Karpas-422 (cell line): ENCODE measurements around the gene EDDM3A. TPM values are rescaled to one million over a fixed set of nuclear protein-coding genes. Genes with fewer than 3 reads are reported as not detected.
"Not testable (repeated sequence)": the region's sequence is repeated elsewhere in the genome, so short reads cannot be mapped to it uniquely, and the experiment has no call there.

Source experiments
- DNase-seq: peaks from one replicate; pipeline ENCODE4 v3.0.0-alpha.2; 2015
- H2AFZ ChIP-seq: fragments of 200-600 bp; sonication (generic); 2 replicates; pipeline ENCODE4 v1.6.1; 2014; ENCODE audit warnings: antibody characterized with exemption, low read length, mixed read lengths
- H3K27ac ChIP-seq: fragments of 200-600 bp; sonication (generic); 2 replicates; pipeline ENCODE4 v1.5.1; 2014; ENCODE audit warnings: mild to moderate bottlenecking, low read length, moderate library complexity
- H3K27me3 ChIP-seq: fragments of 200-600 bp; sonication (generic); 2 replicates; pipeline ENCODE4 v1.6.1; 2014; ENCODE audit warnings: low read length, mixed read lengths
- H3K36me3 ChIP-seq: fragments of 200-600 bp; sonication (generic); 2 replicates; pipeline ENCODE4 v1.6.1; 2014; ENCODE audit warnings: low read length, mixed read lengths; ENCODE audit not compliant: insufficient read depth
- H3K4me1 ChIP-seq: fragments of 200-600 bp; sonication (generic); 2 replicates; pipeline ENCODE4 v1.6.1; 2014; ENCODE audit warnings: mild to moderate bottlenecking, low read length, mixed read lengths
- H3K4me2 ChIP-seq: fragments of 200-600 bp; sonication (generic); 2 replicates; pipeline ENCODE4 v1.6.1; 2014; ENCODE audit warnings: low read length, low read depth, mild to moderate bottlenecking; ENCODE audit not compliant: poor library complexity, severe bottlenecking
- H3K4me3 ChIP-seq: fragments of 200-600 bp; sonication (generic); 2 replicates; pipeline ENCODE4 v1.5.1; 2014; ENCODE audit warnings: mild to moderate bottlenecking, antibody characterized with exemption, low read length, mixed read lengths
- H3K79me2 ChIP-seq: fragments of 200-600 bp; sonication (generic); 2 replicates; pipeline ENCODE4 v1.6.1; 2014; ENCODE audit warnings: mild to moderate bottlenecking, low read length, mixed read lengths
- H3K9ac ChIP-seq: fragments of 200-600 bp; sonication (generic); 2 replicates; pipeline ENCODE4 v1.6.0; 2014; ENCODE audit warnings: low read length
- H3K9me2 ChIP-seq: fragments of 200-600 bp; sonication (generic), shearing (Covaris generic); replicated peaks from 2 replicates; pipeline ENCODE4 v1.6.0; 2014; ENCODE audit warnings: mild to moderate bottlenecking, low read length, moderate library complexity; ENCODE audit not compliant: insufficient read depth
- H3K9me3 ChIP-seq: fragments of 300-700, 200-600 bp; sonication (generic); 2 replicates; pipeline ENCODE4 v1.6.1; 2014; ENCODE audit warnings: low read length, mixed read lengths
- H4K20me1 ChIP-seq: fragments of 200-600 bp; sonication (generic); 2 replicates; pipeline ENCODE4 v1.6.1; 2014; ENCODE audit warnings: mild to moderate bottlenecking, antibody characterized with exemption, low read length, low read depth; ENCODE audit not compliant: insufficient read depth
- total RNA-seq: library from RNA; depleted of rRNA; stranded (reverse); fragments of >200 nt; shearing (Covaris generic); gene quantifications from 2 replicates; pipeline ENCODE4 v1.2.3, GENCODE V29; 2014; ENCODE audit warnings: low replicate concordance

Gene EDDM3A
- total RNA-seq, 1 experiment from 2014 or later, result not detected

GRCh38 chr14:20726121-20726520 lies 19.6 kb upstream of the EDDM3A start:
- H2AFZ ChIP-seq, H3K9me2 ChIP-seq, H3K9ac ChIP-seq, DNase-seq, H4K20me1 ChIP-seq, H3K4me1 ChIP-seq, H3K4me2 ChIP-seq, H3K36me3 ChIP-seq, H3K9me3 ChIP-seq, H3K27ac ChIP-seq, H3K79me2 ChIP-seq, H3K4me3 ChIP-seq, H3K27me3 ChIP-seq: not testable (repeated sequence)

- Histone ChIP-seq H3K36me3 (no peaks in the 10 kb centered on the region), H3K9me2 (no peaks in the 10 kb centered on the region), H3K4me2 (no peak overlapping the region), H3K79me2 (no peaks in the 10 kb centered on the region), H3K4me1 (no peaks in the 10 kb centered on the region), H3K27ac (no peak overlapping the region), H3K9ac (no peak overlapping the region), H4K20me1 (no peaks in the 10 kb centered on the region), H3K27me3 (no peaks in the 10 kb centered on the region), H3K4me3 (no peak overlapping the region), H3K9me3 (no peaks in the 10 kb centered on the region), H2AFZ (no peak overlapping the region)
- no peak for DNase-seq
These were observed 19.2 kb upstream of the EDDM3A start for GRCh38 chr14:20726531-20726930.

DNA sequence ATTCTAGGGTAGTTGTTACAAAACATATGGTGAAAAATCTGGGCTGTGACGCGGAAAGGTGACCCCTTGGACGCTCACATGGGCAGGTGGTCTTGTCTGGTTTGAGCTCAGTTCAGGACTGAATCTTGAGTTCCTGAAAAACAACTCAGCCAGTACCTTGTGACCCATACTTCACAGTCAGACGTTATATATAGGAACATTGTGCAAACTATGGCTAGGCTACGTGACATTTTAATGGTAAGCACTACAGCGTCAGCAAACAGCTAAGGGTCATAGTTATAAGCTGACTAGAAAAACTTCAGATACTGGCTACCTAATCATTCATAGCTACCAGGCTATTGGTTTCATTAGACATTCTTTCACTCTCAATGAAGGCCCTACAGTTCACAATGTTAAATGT lies 14.8 kb upstream of the EDDM3A start:
- no peak overlapping the region for H2AFZ ChIP-seq
- no peaks in the 10 kb centered on the region; the same call in 1 of the 2 replicates for H3K27me3 ChIP-seq
- H3K4me1 ChIP-seq, result no peaks in the 10 kb centered on the region
- H3K4me3 ChIP-seq, result no peak overlapping the region
- no peak overlapping the region for H3K4me2 ChIP-seq
- H3K36me3 ChIP-seq, result no peaks in the 10 kb centered on the region
- no peaks in the 10 kb centered on the region for H3K9me2 ChIP-seq
- no peaks in the 10 kb centered on the region for H3K9me3 ChIP-seq
- no peak overlapping the region for H3K9ac ChIP-seq
- H3K27ac ChIP-seq, result no peak overlapping the region
- no peaks in the 10 kb centered on the region for H4K20me1 ChIP-seq
- H3K79me2 ChIP-seq, result no peaks in the 10 kb centered on the region
- DNase-seq, result no peak

DNA sequence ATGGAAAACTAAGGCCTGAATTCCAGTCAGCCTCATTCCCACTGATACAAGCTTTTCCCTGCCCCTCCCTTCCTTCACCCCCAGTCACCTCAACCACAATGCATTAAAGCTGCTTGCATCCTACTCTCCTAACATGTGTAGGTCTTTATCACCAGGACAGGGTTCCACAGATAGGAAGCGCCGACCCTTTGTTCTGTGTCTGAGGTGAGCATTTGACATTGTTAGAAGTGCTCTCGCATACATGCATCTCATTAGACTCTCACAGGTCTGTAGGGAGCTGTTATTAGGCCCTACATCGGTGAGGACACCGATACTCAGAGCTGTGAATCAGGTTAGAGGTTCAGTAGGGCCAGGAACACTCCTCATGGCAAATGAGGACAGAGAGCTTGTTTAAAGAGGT lies 13.2 kb upstream of the EDDM3A start:
- H3K4me1 ChIP-seq, result no peaks in the 10 kb centered on the region
- no peaks in the 10 kb centered on the region for H3K9me3 ChIP-seq
- H3K27me3 ChIP-seq, result no peaks in the 10 kb centered on the region; the same call in 1 of the 2 replicates
- no peak overlapping the region for H3K27ac ChIP-seq
- no peaks in the 10 kb centered on the region for H4K20me1 ChIP-seq
- H2AFZ ChIP-seq, result no peak overlapping the region
- no peak overlapping the region for H3K4me3 ChIP-seq
- H3K4me2 ChIP-seq, result no peak overlapping the region
- no peaks in the 10 kb centered on the region for H3K79me2 ChIP-seq
- H3K9ac ChIP-seq, result no peak overlapping the region
- no peak for DNase-seq
- no peaks in the 10 kb centered on the region for H3K36me3 ChIP-seq
- no peaks in the 10 kb centered on the region for H3K9me2 ChIP-seq

GRCh38 chr14:20732979-20733635 lies 12.6 kb upstream of the EDDM3A start:
- Histone ChIP-seq H3K4me2 (no peak overlapping the region), H3K4me1 (no peaks in the 10 kb centered on the region), H4K20me1 (no peaks in the 10 kb centered on the region), H2AFZ (no peak overlapping the region), H3K79me2 (no peaks in the 10 kb centered on the region), H3K9me2 (no peaks in the 10 kb centered on the region), H3K27me3 (no peaks in the 10 kb centered on the region; the same call in 1 of the 2 replicates), H3K9ac (no peak overlapping the region), H3K36me3 (no peaks in the 10 kb centered on the region), H3K27ac (no peak overlapping the region), H3K9me3 (no peaks in the 10 kb centered on the region), H3K4me3 (no peak overlapping the region)
- no peak for DNase-seq

DNA sequence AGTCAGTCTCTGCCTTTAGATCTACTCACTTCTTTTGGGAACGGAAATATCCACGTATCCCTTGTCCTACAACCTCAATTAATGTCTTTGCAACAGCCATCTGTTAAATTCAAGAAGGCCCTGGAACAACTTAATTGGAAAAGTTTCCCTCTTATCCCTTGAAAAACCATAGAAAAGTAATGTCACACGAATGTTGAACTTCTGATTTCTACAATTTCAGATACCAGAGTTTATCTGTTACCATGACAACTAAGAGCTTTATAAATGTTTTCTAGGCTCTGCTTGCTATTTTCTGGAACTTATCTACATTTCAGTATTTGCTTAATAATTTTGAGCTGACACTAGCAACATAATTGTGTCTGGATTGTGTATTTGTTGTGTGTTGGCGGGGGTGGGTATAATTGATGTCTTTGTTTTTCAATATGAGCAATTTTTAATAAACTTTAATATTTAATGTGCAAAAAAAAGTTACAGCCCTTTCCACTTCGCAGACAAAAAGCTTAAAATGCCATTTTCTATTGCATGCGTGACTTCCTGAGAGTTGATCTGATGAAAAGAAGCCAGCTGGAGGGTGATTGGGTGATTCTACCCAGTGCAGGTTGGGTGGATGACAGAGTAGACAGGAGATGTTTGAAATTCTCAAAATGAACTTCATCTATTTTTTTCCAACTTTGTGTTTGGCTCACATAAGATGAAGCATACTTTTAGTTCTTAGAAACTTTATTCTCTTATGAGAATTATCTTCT lies 11.8 kb upstream of the EDDM3A start:
- no peak overlapping the region for H2AFZ ChIP-seq
- H3K79me2 ChIP-seq, result no peaks in the 10 kb centered on the region
- H3K27ac ChIP-seq, result no peak overlapping the region
- H3K36me3 ChIP-seq, result no peaks in the 10 kb centered on the region
- no peaks in the 10 kb centered on the region for H3K4me1 ChIP-seq
- no peak overlapping the region for H3K9ac ChIP-seq
- no peak for DNase-seq
- H3K4me2 ChIP-seq, result no peak overlapping the region
- H3K27me3 ChIP-seq, result no peaks in the 10 kb centered on the region; the same call in 1 of the 2 replicates
- no peaks in the 10 kb centered on the region for H3K9me2 ChIP-seq
- H3K9me3 ChIP-seq, result no peaks in the 10 kb centered on the region
- no peaks in the 10 kb centered on the region for H4K20me1 ChIP-seq
- H3K4me3 ChIP-seq, result no peak overlapping the region

DNA sequence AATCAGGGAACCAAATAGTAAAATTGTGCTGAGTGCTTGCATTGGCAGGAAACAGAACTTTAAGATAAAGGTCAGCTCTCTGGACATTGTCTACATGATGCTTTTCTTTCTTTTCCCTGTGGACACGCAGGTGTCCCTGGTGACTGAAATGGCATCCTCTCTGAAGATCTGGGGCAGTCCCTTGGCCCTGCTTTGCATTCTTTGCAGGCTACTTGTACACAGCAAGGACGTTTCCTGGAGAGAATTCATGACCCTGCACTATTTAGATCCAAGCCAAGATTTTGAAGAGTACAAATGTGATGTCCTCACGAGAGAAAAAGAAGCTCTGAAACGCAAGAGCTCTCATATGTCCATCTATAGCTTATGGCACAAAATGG lies 11.3 kb upstream of the EDDM3A start:
- Histone ChIP-seq H3K9ac (no peak overlapping the region), H3K4me1 (no peaks in the 10 kb centered on the region), H3K36me3 (no peaks in the 10 kb centered on the region), H2AFZ (no peak overlapping the region), H3K9me3 (no peaks in the 10 kb centered on the region), H3K4me3 (no peak overlapping the region), H3K79me2 (no peaks in the 10 kb centered on the region), H3K27ac (no peak overlapping the region), H3K9me2 (no peaks in the 10 kb centered on the region), H3K4me2 (no peak overlapping the region), H4K20me1 (no peaks in the 10 kb centered on the region), H3K27me3 (peaks cover 2% of the 10 kb centered on the region)
- no peak for DNase-seq

DNA sequence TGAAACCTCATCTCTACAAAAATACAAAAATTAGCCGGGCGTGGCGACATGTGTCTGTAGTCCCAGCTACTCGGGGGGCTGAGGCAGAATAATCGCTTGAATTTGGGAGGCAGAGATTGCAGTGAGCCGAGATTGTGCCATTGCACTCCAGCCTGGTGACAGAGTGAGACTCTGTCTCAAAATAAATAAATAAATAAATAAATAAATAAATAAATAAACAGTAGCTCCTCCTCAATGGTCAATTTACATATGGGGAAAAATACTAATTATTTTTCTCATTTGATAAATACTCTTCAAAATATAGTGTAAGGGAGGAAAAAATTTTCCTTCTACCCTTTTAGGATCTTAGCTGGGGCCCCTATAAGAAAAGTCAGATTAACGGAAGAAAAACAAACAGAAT lies 7.4 kb upstream of the EDDM3A start:
- H3K9me2 ChIP-seq, H3K27me3 ChIP-seq, H3K9ac ChIP-seq, H3K4me1 ChIP-seq, DNase-seq, H3K4me2 ChIP-seq, H3K27ac ChIP-seq, H4K20me1 ChIP-seq, H3K79me2 ChIP-seq, H3K36me3 ChIP-seq, H3K4me3 ChIP-seq, H2AFZ ChIP-seq, H3K9me3 ChIP-seq: not testable (repeated sequence)
